Raji (cell line): Measurements from ENCODE around the gene ERAS.

Source experiments
- POLR2A ChIP-seq: IDR thresholded peaks from 2 replicates; pipeline ENCODE4 v1.6.1; 2011; ENCODE audit warnings: low read depth, low read length, control low read depth; ENCODE audit not compliant: insufficient read depth

ERAS gene

GRCh38 chrX:48816014-48816810 is 10.1 kb upstream of the ERAS start:
- TF ChIP-seq POLR2A, result no peak

DNA sequence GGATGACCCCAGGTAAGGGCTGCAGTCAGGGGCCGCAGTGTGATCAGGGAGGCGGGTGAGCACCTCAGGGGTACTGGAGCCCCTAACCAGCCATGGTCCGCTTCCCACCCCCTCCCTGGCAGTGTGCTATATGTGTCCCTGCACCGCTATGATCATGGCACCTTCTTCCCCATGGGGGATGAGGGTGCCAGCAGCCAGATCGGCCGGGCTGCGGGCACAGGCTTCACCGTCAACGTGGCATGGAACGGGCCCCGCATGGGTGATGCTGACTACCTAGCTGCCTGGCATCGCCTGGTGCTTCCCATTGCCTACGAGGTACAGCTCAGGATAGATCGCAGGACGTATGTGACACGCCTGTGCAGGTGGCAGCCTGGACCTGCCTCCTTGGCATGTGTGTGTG is 8.2 kb upstream of the ERAS start:
- no peak for TF ChIP-seq POLR2A

DNA sequence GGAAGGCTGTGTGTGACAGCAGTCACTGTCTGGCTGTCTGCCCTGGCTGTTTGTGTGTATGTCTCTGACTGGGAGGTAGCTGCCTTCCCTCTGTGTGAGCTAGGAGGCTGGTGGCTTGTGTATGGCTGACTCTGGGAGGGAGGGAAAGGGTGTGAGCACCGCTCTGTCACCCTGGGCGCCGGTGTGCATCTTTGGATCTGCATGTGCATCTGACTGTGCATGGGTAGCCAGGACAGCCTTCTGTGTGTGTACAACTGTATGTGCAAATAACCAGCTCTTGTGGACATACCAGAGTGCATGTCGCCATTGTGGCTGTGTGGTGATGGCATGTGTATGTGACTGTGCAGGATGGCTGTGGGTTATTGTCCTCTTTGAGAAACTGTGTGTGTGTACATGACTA is 7.4 kb upstream of the ERAS start:
- no peak for TF ChIP-seq POLR2A

DNA sequence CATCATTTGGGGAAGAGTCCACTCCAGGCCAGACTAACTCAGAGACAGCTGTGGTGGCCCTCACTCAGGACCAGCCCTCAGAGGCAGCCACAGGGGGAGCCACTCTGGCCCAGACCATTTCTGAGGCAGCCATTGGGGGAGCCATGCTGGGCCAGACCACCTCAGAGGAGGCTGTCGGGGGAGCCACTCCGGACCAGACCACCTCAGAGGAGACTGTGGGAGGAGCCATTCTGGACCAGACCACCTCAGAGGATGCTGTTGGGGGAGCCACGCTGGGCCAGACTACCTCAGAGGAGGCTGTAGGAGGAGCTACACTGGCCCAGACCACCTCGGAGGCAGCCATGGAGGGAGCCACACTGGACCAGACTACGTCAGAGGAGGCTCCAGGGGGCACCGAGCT is 3.3 kb upstream of the ERAS start:
- no peak for TF ChIP-seq POLR2A

DNA sequence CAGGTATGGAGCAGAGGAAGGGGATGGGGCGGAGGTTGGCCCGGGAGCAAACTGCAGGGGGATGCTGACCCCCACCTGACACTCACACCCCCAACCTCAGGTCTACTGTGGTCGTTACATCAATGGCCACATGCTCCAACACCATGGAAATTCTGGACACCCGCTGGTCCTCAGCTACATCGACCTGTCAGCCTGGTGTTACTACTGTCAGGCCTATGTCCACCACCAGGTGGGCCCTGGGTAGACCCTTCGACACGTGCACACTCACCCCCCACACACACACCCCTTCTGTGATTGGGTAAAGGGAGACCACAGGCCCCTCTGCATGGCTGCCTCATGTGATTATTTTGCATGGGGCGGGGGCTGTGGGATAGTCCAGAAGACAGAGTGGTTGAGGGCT is 2.2 kb upstream of the ERAS start:
- TF ChIP-seq POLR2A, result no peak

DNA sequence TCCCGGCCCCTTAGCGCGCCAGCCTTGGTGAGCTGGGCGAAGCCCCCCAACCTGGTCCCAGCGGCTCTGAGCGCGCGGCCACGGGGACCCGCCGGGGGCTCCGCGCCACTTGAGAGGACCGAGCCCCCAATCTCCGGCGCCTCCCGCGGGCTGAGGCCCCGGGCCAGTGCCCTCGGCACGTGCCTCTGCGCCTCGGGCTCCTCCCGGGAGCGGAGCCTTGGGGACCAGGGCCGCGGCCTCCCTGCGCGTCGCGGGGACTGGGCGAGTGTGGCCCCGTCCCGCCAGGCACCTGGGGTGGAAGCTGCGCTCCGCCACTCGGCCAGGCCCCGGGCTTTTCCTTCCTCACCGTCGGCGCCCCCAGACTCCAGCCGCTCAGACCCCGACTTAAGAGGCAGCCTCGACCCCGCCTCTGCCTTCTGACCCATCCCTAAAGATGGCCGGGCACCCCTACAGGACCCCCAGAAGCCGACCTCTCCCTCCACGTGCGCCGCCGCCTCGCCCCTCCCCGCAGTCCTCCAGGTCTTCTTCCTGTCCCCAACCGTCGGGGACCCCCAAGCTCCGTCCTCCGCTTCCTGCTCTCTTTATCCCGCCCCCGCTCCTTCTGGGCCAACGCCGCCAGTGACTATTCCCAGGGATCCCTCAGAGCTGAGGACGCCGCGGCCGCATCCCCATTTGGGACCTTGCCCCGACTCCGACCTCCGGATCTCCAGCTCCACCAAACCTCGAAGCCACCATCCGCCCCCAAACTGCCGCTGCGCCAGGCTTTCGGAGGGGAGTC is 752 bp downstream of the ERAS start:
- no peak for TF ChIP-seq POLR2A

- no peak for TF ChIP-seq POLR2A
Observed at GRCh38 chrX:48827654-48827968, 1.3 kb downstream of the ERAS start.

- no peak for TF ChIP-seq POLR2A
Observed at GRCh38 chrX:48829016-48829735, 2.9 kb downstream of the ERAS start.

GRCh38 chrX:48831136-48831908 is 5.0 kb downstream of the ERAS start:
- no peak for TF ChIP-seq POLR2A

DNA sequence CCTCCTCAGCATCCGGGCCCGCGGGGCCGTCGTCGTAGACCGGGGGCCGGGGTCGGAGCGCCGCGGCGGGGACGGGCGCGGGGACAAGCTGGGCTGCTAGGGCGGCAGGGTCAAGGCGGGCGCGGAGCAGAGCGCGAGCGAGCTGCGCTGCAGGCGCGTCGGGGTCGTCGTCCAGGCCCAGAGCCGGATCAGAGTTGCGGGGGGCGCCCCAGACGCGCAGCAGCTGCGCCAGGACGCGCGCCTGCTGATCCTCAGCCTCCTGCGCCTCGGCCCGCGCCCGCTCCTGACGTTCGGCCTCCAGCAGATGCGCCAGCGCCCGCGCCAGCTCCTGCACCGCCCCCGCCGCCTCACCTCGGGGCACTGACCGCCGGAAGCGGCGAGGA is 5.6 kb downstream of the ERAS start:
- TF ChIP-seq POLR2A, result no peak

DNA sequence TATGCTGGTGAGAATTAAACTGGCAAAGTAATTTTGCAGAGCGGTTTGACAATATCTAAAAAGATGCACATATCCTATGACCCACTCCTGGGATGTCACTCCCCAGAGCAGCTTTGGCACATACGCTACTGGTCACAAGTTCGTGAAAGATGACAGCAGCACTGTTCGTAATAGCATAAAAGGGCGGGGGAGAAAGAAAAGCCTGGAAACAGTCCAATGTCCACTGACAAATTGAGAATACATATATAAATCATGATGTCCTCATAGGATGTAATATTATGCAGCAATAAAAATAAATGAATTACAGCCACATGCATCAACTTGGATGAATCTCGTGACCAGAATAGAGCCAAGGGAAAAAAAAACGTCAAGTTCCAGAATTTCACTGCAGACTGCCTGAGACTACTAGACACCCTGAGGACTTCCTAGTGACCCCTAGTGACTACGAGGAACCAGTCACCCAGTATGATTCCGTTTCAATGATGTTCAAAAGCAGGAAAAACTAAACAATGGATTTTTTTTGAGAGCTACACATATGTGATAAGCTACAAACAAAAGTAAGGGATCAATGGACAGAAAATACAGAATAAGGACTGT is 7.3 kb downstream of the ERAS start:
- no peak for TF ChIP-seq POLR2A

DNA sequence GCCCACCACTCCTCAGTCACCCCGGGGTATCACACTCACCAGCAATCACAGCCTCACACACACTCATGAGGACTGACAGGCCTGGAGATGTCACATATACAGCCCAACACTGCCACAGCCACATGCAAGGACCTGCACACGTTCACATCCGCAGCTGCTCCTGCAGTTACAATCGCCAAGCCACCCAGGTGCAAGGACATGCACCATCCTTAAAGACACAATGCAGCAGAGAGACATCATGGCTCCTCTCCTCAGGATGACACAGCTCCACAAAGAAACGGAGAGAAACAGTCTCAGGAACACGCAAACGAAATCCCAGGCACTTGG is 8.0 kb downstream of the ERAS start:
- no peak for TF ChIP-seq POLR2A

DNA sequence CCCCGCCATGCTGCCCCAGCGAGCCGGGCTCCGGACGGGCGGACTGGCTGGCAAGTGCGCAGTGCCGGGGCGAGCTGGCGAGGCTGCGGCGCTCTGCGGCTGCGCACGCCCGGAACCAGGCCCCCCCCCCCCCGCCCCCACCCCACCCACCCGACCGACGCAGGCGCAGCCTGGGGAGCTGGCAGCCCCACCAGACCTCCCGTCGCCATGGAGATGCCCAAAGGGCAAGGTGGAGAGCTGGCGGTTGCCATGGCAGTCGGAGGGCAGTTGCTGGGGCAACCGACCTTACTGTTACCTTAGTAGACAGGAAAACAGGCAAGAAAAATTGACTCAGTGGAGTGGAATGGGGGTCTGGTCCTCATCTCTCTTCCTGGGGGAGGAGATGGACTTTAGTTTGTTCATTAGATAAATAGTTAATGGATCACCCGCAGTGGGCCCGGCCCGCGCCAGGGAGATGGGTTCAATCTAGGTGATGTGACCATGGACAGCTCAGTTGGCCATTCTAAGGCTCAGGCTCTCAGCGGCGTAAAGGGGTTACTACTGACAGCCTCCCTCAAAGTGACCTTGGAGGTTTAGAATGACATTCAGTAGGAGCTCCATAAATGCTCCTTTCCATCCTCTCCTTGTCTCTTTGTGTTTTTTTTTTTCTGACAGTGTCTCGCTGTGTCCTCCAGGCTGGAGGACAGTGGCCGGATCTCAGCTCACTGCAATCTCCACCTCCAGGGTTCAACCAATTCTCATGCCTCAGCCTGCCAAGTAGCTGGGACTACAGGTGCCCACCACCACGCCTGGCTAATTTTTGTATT is 9.4 kb downstream of the ERAS start, which contains the start of gene PCSK1N:
PCSK1N (minus strand) TSS at position 87 of the 806 bp plus-strand sequence; CDS start at position 9, 78 bp downstream.
- TF ChIP-seq POLR2A, result no peak

DNA sequence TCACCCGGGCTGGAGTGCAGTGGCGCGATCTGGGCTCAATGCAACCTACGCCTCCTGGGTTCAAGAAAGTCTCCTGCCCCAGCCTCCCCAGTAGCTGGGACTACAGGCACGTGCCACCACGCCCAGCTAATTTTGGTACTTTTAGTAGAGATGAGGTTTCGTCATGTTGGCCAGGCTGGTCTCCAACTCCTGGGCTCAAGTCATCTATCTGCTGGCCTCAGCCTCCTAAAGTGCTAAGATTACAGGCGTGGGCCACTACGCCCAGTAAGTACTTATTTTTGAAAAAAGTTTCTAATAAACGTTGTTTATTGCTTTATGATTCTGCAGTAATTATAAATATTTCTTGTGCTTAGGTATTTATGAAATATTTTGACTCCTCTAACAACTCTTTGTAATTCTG is 13.4 kb downstream of the ERAS start:
- TF ChIP-seq POLR2A, result no peak

DNA sequence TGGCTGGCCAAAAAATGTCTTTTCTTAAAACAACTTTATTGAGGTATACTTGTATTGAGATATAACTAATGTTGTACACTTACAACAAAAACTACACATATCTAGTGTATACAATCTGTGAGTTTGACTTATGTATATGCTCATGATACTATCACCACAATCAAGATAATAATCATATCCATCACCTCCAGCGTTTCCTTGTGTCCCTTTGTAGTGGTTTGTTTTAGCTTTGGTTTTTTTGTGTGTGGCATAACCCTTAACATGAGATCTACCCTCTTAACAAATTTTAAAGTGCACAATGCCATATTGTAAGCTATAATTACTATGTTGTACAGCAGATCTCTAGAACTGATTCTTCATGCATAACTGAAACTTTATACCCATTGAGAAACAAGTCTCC is 22.5 kb downstream of the ERAS start:
- no peak for TF ChIP-seq POLR2A

GRCh38 chrX:48852857-48853256 is 26.5 kb downstream of the ERAS start:
- TF ChIP-seq POLR2A, result no peak
